Esophagus squamous epithelium (tissue), 5 donors: Measurements from ENCODE around the gene ALPP. TPM values are rescaled to one million over a fixed set of nuclear protein-coding genes. Genes with fewer than 3 reads are reported as not detected.
"Not testable (repeated sequence)": the region's sequence is repeated elsewhere in the genome, so short reads cannot be mapped to it uniquely, and the experiment has no call there.

ENCODE experiments used
- DNase-seq: peaks from one replicate; lab custom pipeline; 2025; lab: John Stamatoyannopoulos, UW
- H3K27ac ChIP-seq, 4 donors: fragments of 200-600 bp; sonication (generic); one replicate each; pipeline ENCODE4 v1.5.1; 2016 to 2019; ENCODE audit warnings: mild to moderate bottlenecking in 1 of 4
- H3K27me3 ChIP-seq, 4 donors: fragments of 200-600 bp; sonication (generic); 1 replicate in 3 of 4; 2 replicates in 1 of 4; pipeline versions ENCODE4 v1.5.1 to v1.6.0; 2017 to 2021; ENCODE audit warnings: antibody characterized with exemption in 1 of 4
- H3K36me3 ChIP-seq, 3 donors: fragments of 200-600 bp; sonication (generic); one replicate each; pipeline ENCODE4 v1.5.1; 2016 to 2019
- H3K4me1 ChIP-seq, 3 donors: fragments of 200-600 bp; sonication (generic); one replicate each; pipeline ENCODE4 v1.5.1; 2017 to 2019
- H3K4me3 ChIP-seq, 4 donors: fragments of 200-600 bp; sonication (generic); 1 replicate in 3 of 4; 2 replicates in 1 of 4; pipeline ENCODE4 v1.5.1; 2016 to 2019; ENCODE audit warnings: mild to moderate bottlenecking in 2 of 4, moderate library complexity in 1 of 4
- H3K9me3 ChIP-seq, 3 donors: fragments of 200-600 bp; sonication (generic); one replicate each; pipeline ENCODE4 v1.5.1; 2016 to 2019
- POLR2A ChIP-seq, 4 donors: fragments of 450-650 bp; IDR thresholded peaks; one replicate each; pipeline ENCODE4 v1.6.1; 2017; ENCODE audit warnings: antibody characterized with exemption in 4 of 4, mild to moderate bottlenecking in 4 of 4, moderate library complexity in 3 of 4
- WGBS, 2 donors: methylation state at CpG; one replicate each; pipeline ENCODE4 v1.1.5; 2018; 5-methylcytosine and 5-hydroxymethylcytosine counted together
- intact Hi-C: fragments of 100-400 bp; cut with DNase I; formaldehyde crosslinking; loops from one replicate; pipeline ENCODE4 v1.15.0; 2022
- total RNA-seq, 4 donors: library from RNA; depleted of rRNA; stranded (reverse); fragments of >200 nt; gene quantifications; one replicate each; pipeline ENCODE4 v1.1.0, GENCODE V29; 2016
- TF ChIP-seq, protein P1 (sequence below), 6 experiments: fragments of 450-650 bp in 4 of 6; fragments of 200-600 bp in 2 of 6; sonication (generic) in 2 of 6; IDR thresholded peaks; one replicate each; pipeline ENCODE4 v1.5.1; 2016 to 2019; ENCODE audit warnings: antibody characterized with exemption in 6 of 6, mild to moderate bottlenecking in 4 of 6, moderate library complexity in 4 of 6
- donor health status: DM: yes; HTN: yes; CAD: no.

Gene ALPP
- total RNA-seq, 4 donors from 2014 or later, result not detected

DNA sequence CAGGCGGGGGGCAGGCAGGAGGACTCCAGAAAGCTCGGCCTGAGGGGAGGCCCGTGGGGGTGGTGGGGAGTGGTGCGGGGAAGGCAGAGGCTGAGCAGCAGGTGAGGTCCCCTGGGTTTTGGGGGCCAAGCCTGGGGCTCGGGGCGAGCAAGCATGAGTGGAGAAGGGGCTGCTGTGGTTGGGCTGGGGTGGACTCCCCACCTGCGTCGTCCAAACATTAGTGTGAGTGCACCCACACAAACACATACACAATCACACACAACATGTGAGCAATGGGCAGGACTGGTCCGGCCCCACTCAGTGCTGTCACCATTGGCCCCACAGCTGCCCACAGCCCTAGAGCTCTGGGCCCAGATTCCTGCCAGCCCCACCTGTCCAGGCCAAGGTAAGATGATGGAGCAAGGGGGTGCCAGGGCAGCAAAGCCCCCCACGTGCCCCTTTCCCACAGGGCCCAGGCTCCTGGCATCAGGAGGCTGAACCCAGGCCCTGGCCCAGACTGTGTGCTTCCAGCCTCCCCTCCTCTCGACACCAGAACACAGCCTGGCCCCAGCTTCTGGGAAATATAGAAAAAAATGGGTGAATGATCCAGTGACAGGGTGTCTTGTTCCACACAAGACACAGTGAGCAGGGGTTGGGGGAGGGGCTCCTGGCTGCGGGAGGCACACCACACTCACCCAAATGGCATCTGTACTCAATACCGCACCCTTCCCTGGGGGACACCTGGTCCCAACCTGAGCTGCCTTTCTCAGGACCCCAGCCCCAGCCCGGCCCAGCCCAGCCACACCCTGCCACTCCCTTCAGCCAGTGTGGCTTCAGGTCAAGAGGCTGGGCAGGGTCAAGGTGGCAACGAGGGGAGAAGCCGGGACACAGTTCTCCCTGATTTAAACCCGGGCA lies 463 bp upstream of the ALPP start:
- DNase-seq, result no peak

DNA sequence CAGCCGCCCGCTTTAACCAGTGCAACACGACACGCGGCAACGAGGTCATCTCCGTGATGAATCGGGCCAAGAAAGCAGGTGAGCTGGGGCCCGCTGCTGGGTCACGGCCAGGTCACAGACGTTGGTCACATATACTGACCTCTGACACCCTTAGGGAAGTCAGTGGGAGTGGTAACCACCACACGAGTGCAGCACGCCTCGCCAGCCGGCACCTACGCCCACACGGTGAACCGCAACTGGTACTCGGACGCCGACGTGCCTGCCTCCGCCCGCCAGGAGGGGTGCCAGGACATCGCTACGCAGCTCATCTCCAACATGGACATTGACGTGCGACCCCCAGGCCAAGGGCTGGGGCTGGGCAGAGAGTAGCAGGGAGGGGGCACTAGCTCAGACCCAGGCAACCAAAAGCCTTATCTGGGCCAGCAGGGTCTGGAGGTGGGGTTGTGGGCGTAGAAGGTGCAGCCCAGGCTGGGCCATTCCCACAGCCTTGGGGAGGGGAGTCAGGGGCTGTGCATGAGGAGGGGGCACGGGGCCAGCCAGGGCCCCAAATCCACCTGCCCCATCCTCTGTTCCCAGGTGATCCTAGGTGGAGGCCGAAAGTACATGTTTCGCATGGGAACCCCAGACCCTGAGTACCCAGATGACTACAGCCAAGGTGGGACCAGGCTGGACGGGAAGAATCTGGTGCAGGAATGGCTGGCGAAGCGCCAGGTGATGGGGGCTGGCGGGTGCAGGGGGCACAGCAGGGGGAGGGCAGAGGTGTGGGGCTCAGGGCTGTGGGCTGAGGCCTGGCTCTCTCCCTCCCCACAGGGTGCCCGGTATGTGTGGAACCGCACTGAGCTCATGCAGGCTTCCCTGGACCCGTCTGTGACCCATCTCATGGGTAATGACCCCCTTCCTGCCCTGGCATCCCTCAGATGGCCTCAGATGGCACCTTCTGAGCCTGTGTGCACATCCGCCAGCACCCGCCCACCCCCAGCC lies 1.3 kb downstream of the ALPP start:
- H3K36me3 ChIP-seq, H3K4me3 ChIP-seq, intact Hi-C loops, H3K27ac ChIP-seq, DNase-seq, H3K9me3 ChIP-seq, H3K4me1 ChIP-seq: not testable (repeated sequence)
- WGBS, 2 donors, result 75 to 81% methylated on average over 8 to 9 of the region's 41 CpGs
- peaks cover 0 to 73% (median 2%) of the 10 kb centered on the region in 4 donors for H3K27me3 ChIP-seq

More for the DNA sequence above, 463 bp upstream of the ALPP start:
- H3K27ac ChIP-seq, result no peak overlapping the region
- H3K36me3 ChIP-seq, result no peaks in the 10 kb centered on the region
- TF ChIP-seq, protein P1, sequence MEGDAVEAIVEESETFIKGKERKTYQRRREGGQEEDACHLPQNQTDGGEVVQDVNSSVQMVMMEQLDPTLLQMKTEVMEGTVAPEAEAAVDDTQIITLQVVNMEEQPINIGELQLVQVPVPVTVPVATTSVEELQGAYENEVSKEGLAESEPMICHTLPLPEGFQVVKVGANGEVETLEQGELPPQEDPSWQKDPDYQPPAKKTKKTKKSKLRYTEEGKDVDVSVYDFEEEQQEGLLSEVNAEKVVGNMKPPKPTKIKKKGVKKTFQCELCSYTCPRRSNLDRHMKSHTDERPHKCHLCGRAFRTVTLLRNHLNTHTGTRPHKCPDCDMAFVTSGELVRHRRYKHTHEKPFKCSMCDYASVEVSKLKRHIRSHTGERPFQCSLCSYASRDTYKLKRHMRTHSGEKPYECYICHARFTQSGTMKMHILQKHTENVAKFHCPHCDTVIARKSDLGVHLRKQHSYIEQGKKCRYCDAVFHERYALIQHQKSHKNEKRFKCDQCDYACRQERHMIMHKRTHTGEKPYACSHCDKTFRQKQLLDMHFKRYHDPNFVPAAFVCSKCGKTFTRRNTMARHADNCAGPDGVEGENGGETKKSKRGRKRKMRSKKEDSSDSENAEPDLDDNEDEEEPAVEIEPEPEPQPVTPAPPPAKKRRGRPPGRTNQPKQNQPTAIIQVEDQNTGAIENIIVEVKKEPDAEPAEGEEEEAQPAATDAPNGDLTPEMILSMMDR (IDR thresholded peaks at IDR 0.05), result no peak
- TF ChIP-seq POLR2A (IDR thresholded peaks at IDR 0.05), result no peak
- H3K4me3 ChIP-seq, result no peak overlapping the region
- H3K27me3 ChIP-seq, result peaks cover 0 to 55% (median 2%) of the 10 kb centered on the region in 4 donors
- WGBS, 2 donors, result 69 to 88% methylated on average over 8 of the region's 17 CpGs
- intact Hi-C loops, result no loop called here
- H3K9me3 ChIP-seq, result no peaks in the 10 kb centered on the region
- no peaks in the 10 kb centered on the region for H3K4me1 ChIP-seq

DNA sequence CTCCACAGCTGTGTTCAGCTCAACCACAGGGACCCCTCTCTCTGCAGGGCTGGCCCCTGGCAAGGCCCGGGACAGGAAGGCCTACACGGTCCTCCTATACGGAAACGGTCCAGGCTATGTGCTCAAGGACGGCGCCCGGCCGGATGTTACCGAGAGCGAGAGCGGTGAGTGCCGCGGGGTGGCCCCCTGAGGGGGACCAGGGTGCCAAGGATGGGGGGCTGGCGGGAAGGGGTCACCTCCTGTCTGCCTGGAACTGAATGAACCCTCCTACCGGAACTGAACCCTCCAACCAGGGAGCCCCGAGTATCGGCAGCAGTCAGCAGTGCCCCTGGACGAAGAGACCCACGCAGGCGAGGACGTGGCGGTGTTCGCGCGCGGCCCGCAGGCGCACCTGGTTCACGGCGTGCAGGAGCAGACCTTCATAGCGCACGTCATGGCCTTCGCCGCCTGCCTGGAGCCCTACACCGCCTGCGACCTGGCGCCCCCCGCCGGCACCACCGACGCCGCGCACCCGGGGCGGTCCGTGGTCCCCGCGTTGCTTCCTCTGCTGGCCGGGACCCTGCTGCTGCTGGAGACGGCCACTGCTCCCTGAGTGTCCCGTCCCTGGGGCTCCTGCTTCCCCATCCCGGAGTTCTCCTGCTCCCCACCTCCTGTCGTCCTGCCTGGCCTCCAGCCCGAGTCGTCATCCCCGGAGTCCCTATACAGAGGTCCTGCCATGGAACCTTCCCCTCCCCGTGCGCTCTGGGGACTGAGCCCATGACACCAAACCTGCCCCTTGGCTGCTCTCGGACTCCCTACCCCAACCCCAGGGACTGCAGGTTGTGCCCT lies 2.9 kb downstream of the ALPP start:
- WGBS, 2 donors, result 14 to 45% methylated on average over 12 to 13 of the region's 59 CpGs
- peaks cover 0 to 85% (median 6%) of the 10 kb centered on the region in 4 donors for H3K27me3 ChIP-seq

DNA sequence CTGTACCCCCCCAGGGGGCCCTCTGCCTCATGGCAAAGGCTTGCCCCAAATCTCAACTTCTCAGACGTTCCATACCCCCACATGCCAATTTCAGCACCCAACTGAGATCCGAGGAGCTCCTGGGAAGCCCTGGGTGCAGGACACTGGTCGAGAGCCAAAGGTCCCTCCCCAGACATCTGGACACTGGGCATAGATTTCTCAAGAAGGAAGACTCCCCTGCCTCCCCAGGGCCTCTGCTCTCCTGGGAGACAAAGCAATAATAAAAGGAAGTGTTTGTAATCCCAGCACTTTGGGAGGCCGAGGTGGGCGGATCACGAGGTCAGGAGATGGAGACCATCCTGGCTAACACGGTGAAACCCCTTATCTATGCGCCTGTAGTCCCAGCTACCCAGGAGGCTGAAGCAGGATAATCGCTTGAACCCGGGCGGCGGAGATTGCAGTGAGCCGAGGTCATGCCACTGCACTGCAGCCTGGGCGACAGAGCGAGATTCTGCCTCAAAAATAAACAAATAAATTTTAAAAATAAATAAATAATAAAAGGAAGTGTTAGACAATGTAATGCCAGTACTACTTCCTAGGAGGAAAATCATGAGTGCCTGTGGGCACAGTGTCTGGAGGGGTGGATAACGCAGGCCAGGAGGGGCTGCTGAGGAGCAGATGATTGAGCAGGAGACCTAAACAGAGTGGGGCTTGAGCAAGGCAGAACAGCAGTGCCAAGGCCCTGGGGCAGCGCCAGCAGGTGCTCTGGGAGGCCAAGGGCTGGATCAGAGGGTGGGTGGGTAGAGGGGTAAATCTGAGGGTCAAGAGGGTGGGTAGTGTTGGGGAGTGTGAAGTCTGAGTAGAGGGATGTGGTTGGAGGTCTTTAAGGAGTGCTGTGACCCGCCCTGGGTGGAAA lies 4.0 kb downstream of the ALPP start:
- intact Hi-C loops, result no loop called here
- WGBS, 2 donors, result 53 to 57% methylated on average over 15 of the region's 18 CpGs
- Histone ChIP-seq H3K9me3 (no peaks in the 10 kb centered on the region), H3K27ac (no peak overlapping the region), H3K4me3 (no peak overlapping the region), H3K4me1 (peaks cover 2 to 14% (median 3%) of the 10 kb centered on the region in 3 donors), H3K27me3 (peaks cover 10 to 94% (median 16%) of the 10 kb centered on the region in 4 donors), H3K36me3 (no peaks in the 10 kb centered on the region)
- no peak for DNase-seq
- TF ChIP-seq, protein P1 (IDR thresholded peaks at IDR 0.05), result no peak
- TF ChIP-seq POLR2A (IDR thresholded peaks at IDR 0.05), result no peak

More for the DNA sequence above, 2.9 kb downstream of the ALPP start:
- H3K4me3 ChIP-seq, H3K9me3 ChIP-seq, H3K4me1 ChIP-seq, intact Hi-C loops, H3K27ac ChIP-seq, DNase-seq, H3K36me3 ChIP-seq: not testable (repeated sequence)

DNA sequence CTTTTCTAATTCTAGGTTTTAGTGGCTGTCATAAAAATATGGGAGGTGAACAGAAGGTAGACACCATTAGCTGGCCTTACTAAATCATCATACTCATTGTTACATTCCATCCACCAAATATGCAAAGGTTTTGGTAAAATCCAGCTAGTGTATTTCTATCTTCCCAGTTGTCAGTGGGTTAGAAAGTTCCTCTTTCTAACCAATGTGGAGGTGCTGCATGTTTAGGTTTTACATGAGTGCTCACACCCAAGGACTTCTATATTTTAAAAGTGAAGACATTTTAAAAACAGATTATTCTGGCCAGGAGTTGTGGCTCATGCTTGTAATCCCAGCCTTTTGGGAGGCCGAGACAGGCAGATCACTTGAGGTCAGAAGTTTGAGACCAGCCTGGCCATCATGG lies 5.9 kb downstream of the ALPP start:
- peaks cover 8 to 24% (median 10%) of the 10 kb centered on the region in 3 donors for H3K4me1 ChIP-seq
- intact Hi-C loops, result no loop called here
- H3K36me3 ChIP-seq, result no peaks in the 10 kb centered on the region
- TF ChIP-seq, protein P1 (IDR thresholded peaks at IDR 0.05), result no peak
- TF ChIP-seq POLR2A (IDR thresholded peaks at IDR 0.05), result no peak
- WGBS, 2 donors, result 86% methylated on average over 1 of the region's 1 CpG; no CpG with 5 or more reads in 1 of the 2 donors
- no peak overlapping the region for H3K27ac ChIP-seq
- H3K9me3 ChIP-seq, result no peaks in the 10 kb centered on the region
- DNase-seq, result no peak
- H3K27me3 ChIP-seq, result peaks cover 20 to 97% (median 34%) of the 10 kb centered on the region in 4 donors
- H3K4me3 ChIP-seq, result no peak overlapping the region

DNA sequence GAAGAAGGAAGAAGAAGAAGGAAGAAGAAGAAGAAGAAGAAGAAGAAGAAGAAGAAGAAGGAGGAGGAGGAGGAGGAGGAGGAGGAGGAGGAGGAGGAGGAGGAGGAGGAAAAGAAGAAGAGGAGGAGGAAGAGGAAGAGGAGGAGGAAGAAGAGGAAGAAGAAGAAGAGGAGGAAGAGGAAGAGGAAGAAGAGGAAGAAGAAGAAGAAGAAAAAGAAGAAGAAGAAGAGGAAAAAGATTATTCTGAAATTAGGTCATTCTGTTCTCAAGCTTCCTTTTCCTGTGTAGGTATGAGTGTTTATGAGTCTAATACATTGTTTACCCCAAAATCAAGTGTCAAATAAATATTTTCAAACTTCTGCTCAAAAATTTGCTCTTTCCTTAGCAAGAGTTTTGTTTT lies 6.5 kb downstream of the ALPP start:
- H3K36me3 ChIP-seq, H3K27ac ChIP-seq, intact Hi-C loops, DNase-seq, H3K4me3 ChIP-seq, H3K9me3 ChIP-seq: not testable (repeated sequence)
- H3K27me3 ChIP-seq, result peaks cover 20 to 97% (median 34%) of the 10 kb centered on the region in 4 donors
- peaks cover 8 to 24% (median 10%) of the 10 kb centered on the region in 3 donors for H3K4me1 ChIP-seq
